ENCODE measurements around the gene HSPA5.
"Not testable (repeated sequence)": the region's sequence is repeated elsewhere in the genome, so short reads cannot be mapped to it uniquely, and the experiment has no call there.

GRCh38 chr9:125224858-125225257 lies 16.3 kb downstream of the HSPA5 start:
- not testable (repeated sequence) for TF ChIP-seq CTCF (IDR thresholded peaks at IDR 0.05); EZH2 (IDR thresholded peaks at IDR 0.05; ENCODE audit: borderline replicate concordance, insufficient read depth, low read depth, low read length, poor library complexity, severe bottlenecking)
